Measurements from ENCODE around the gene SUB1.

DNA sequence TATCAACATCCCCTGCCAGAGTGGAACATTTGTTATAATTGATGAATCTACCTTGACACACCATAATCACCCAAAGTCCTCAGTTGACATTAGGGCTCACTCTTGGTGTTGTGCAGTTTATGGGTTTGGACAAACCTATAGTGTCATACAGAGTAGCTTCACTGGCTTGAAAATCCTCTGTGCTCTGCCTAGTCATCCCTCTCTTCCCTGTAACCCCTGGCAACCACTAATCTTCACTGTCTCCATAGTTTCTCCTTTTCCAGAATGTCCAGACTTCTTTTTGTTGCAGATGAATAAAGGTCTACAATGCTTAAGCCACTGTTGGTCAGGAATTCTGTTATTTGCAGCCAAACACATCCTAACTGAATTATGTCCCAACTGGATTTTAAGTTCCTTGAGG, 22.5 kb upstream of the SUB1 start:
- TF ChIP-seq, protein P1, sequence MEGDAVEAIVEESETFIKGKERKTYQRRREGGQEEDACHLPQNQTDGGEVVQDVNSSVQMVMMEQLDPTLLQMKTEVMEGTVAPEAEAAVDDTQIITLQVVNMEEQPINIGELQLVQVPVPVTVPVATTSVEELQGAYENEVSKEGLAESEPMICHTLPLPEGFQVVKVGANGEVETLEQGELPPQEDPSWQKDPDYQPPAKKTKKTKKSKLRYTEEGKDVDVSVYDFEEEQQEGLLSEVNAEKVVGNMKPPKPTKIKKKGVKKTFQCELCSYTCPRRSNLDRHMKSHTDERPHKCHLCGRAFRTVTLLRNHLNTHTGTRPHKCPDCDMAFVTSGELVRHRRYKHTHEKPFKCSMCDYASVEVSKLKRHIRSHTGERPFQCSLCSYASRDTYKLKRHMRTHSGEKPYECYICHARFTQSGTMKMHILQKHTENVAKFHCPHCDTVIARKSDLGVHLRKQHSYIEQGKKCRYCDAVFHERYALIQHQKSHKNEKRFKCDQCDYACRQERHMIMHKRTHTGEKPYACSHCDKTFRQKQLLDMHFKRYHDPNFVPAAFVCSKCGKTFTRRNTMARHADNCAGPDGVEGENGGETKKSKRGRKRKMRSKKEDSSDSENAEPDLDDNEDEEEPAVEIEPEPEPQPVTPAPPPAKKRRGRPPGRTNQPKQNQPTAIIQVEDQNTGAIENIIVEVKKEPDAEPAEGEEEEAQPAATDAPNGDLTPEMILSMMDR (conservative IDR thresholded peaks at IDR 0.05; ENCODE audit: low read length) = no peak
- TF ChIP-seq EZH2phosphoT487 (IDR thresholded peaks at IDR 0.05; ENCODE audit: borderline replicate concordance) = no peak

All from Loucy (cell line).